Measurements from ENCODE around the gene RSBN1L. TPM values are rescaled to one million over a fixed set of nuclear protein-coding genes. Genes with fewer than 3 reads are reported as not detected.
"Not testable (repeated sequence)": the region's sequence is repeated elsewhere in the genome, so short reads cannot be mapped to it uniquely, and the experiment has no call there.

The RSBN1L gene
- total RNA-seq (10 to 100 TPM; 23.4 to 24.5 TPM), polyA plus RNA-seq (9.6 TPM)

GRCh38 chr7:77696057-77696642, at the start of gene RSBN1L:
RSBN1L (plus strand) TSS chr7:77696459; CDS start chr7:77696470, 11 bp downstream.
- peaks cover 0 to 24% (median 5%) of the 10 kb centered on the region in 3 donors for H3K36me3 Mint-ChIP-seq
- H3K27me3 Mint-ChIP-seq: no peaks in the 10 kb centered on the region
- H3K4me3 ChIP-seq (ENCODE audit: low read length): peak within 1 kb of the TSS; percentile 99
- no peaks in the 10 kb centered on the region for H3K9me3 Mint-ChIP-seq
- H3K4me3 Mint-ChIP-seq: peak within 1 kb of the TSS; percentile 96 to 99 (median 98)
- peak within 1 kb of the TSS; percentile 85 to 99 (median 96) for H3K27ac Mint-ChIP-seq
- ChIA-PET CTCF (interaction anchor here (0.9 to 3.1 kb wide), 12 partner anchors 9 to 322 kb away, joined by 3 to 15 read pairs (median 4); no protein-coding TSS in a partner anchor), POLR2A (interaction anchor here (0.6 to 1.1 kb wide), 6 partner anchors 11 to 325 kb away, joined by 3 to 4 read pairs (median 3); partner anchors contain the start of genes PHTF2 and TMEM60)
- peaks cover 46 to 69% (median 64%) of the 10 kb centered on the region in 3 donors for H3K4me1 Mint-ChIP-seq
- H3K4me1 ChIP-seq (ENCODE audit: insufficient read depth, low read length): peaks cover 30% of the 10 kb centered on the region
- no peaks in the 10 kb centered on the region for H3K9me3 ChIP-seq (ENCODE audit: low read length)
- no peaks in the 10 kb centered on the region for H3K36me3 ChIP-seq (ENCODE audit: insufficient read depth, low read length)
- no peaks in the 10 kb centered on the region for H3K27me3 ChIP-seq (ENCODE audit: insufficient read depth, low read length, poor library complexity, severe bottlenecking)
- peak; percentile 97 to 99 (median 98) for DNase-seq
- H3K27ac ChIP-seq (ENCODE audit: low read depth, low read length): peak within 1 kb of the TSS; percentile 92

DNA sequence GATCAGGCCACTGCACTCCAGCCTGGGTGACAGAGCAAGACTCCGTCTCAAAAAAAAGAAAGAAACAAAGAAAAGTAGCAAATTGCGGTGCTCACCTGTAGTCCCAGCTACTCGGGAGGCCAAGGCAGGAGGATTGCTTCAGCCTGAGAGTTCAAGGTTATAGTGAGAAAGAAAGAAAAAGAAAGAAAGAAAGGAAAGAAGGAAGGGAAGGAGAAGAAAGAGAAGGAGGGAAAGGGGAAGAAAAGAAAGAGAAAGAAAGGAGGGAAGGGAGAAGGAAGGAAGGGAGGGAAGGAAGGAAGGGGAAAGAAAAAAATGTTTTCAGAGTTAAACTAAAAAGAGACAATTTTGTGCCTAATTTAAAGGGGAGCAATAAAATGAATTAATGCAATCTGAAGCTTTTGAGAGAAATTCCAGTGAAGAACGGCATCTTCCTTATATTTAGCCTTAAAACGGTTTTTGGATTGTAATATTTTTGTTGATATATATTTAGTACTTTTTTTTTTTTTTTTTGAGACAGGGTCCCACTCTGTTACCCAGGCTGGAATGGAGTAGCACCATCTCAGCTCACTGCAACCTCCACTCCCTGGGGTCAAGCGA, 47.4 kb upstream of the RSBN1L start:
- Histone ChIP-seq H3K9me3 (ENCODE audit: low read length) (no peaks in the 10 kb centered on the region), H3K27ac (ENCODE audit: low read depth, low read length) (no peak overlapping the region), H3K4me3 (ENCODE audit: low read length) (no peak overlapping the region), H3K4me1 (ENCODE audit: insufficient read depth, low read length) (no peaks in the 10 kb centered on the region), H3K36me3 (ENCODE audit: insufficient read depth, low read length) (no peaks in the 10 kb centered on the region), H3K27me3 (ENCODE audit: insufficient read depth, low read length, poor library complexity, severe bottlenecking) (no peaks in the 10 kb centered on the region)
- CTCF ChIA-PET: interaction anchor here (1.4 kb wide), 1 partner anchor 111 kb away, joined by 7 read pairs; no protein-coding TSS in a partner anchor
- POLR2A ChIA-PET: no interaction called here
- H3K27ac Mint-ChIP-seq: peak overlapping the region in 3 of 8 donors; percentile 38 to 89 (median 61)
- peaks cover 0 to 4% (median 3%) of the 10 kb centered on the region in 3 donors for H3K4me1 Mint-ChIP-seq
- H3K4me3 Mint-ChIP-seq: no peak overlapping the region
- no peak for DNase-seq
- peaks cover 0 to 7% (median 5%) of the 10 kb centered on the region in 3 donors for H3K36me3 Mint-ChIP-seq
- no peaks in the 10 kb centered on the region for H3K27me3 Mint-ChIP-seq
- H3K9me3 Mint-ChIP-seq: no peaks in the 10 kb centered on the region

DNA sequence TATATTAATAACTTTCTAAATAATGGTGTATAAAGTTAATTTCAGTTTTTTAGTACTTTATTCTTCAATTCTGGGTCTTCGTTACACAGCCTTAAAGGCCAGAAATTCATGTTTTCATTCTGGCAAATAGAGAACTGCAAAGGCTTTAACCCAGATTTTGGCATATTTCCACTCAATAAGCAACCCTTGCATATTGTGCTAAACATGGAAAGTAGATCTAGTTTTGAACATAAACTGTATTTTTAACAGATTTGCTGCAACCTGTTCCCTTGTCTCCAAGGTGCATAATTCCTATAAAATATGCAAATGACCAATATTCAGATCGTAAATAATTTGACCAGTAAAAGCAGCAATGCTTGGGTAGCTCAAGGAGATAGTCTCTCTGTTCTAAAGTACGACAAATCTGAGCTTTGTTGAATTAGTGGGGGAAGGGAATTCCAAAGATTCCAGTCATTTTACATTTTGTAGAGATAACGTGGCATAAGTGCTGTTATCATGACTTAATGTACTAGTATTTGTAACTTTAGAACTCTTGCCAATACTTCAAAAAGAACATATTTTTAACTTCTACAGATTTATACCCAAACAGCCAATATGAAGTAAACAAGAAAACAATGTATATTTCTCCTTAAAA, 46.4 kb upstream of the RSBN1L start:
- ChIA-PET POLR2A (interaction anchor here (0.6 kb wide), 1 partner anchor 1252 kb away, joined by 3 read pairs; no protein-coding TSS in a partner anchor), CTCF (interaction anchor here (0.6 to 1.4 kb wide), 2 partner anchors 25 to 110 kb away, joined by 3 to 7 read pairs; no protein-coding TSS in a partner anchor)
- H3K36me3 Mint-ChIP-seq: peaks cover 0 to 4% (median 2%) of the 10 kb centered on the region in 3 donors
- Histone ChIP-seq H3K36me3 (ENCODE audit: insufficient read depth, low read length) (no peaks in the 10 kb centered on the region), H3K9me3 (ENCODE audit: low read length) (no peaks in the 10 kb centered on the region), H3K4me3 (ENCODE audit: low read length) (no peak overlapping the region), H3K27ac (ENCODE audit: low read depth, low read length) (no peak overlapping the region), H3K4me1 (ENCODE audit: insufficient read depth, low read length) (no peaks in the 10 kb centered on the region), H3K27me3 (ENCODE audit: insufficient read depth, low read length, poor library complexity, severe bottlenecking) (no peaks in the 10 kb centered on the region)
- no peaks in the 10 kb centered on the region for H3K9me3 Mint-ChIP-seq
- no peak for DNase-seq
- no peaks in the 10 kb centered on the region for H3K27me3 Mint-ChIP-seq
- H3K27ac Mint-ChIP-seq: no peak overlapping the region
- H3K4me1 Mint-ChIP-seq: peaks cover 0 to 4% (median 3%) of the 10 kb centered on the region in 3 donors
- no peak overlapping the region for H3K4me3 Mint-ChIP-seq

- peak in 3 of 5 donors; percentile 26 to 50 (median 30) for DNase-seq
- H3K27ac ChIP-seq (ENCODE audit: low read depth, low read length): no peak overlapping the region
- no peaks in the 10 kb centered on the region for H3K36me3 ChIP-seq (ENCODE audit: insufficient read depth, low read length)
- Mint-ChIP-seq H3K27me3 (no peaks in the 10 kb centered on the region), H3K27ac (no peak overlapping the region), H3K4me1 (peaks cover 0 to 3% (median 0%) of the 10 kb centered on the region in 3 donors), H3K9me3 (no peaks in the 10 kb centered on the region), H3K4me3 (no peak overlapping the region), H3K36me3 (no peaks in the 10 kb centered on the region)
- no peaks in the 10 kb centered on the region for H3K4me1 ChIP-seq (ENCODE audit: insufficient read depth, low read length)
- no peak overlapping the region for H3K4me3 ChIP-seq (ENCODE audit: low read length)
- ChIA-PET CTCF (interaction anchor here (0.8 to 2.4 kb wide), 24 partner anchors 9 to 392 kb away, joined by 3 to 19 read pairs (median 4); partner anchors contain the start of gene RSBN1L), POLR2A (interaction anchor here (1.2 kb wide), 1 partner anchor 114 kb away, joined by 3 read pairs; no protein-coding TSS in a partner anchor)
- no peaks in the 10 kb centered on the region for H3K27me3 ChIP-seq (ENCODE audit: insufficient read depth, low read length, poor library complexity, severe bottlenecking)
- no peaks in the 10 kb centered on the region for H3K9me3 ChIP-seq (ENCODE audit: low read length)
Measured at GRCh38 chr7:77651575-77652162, 44.6 kb upstream of the RSBN1L start.

DNA sequence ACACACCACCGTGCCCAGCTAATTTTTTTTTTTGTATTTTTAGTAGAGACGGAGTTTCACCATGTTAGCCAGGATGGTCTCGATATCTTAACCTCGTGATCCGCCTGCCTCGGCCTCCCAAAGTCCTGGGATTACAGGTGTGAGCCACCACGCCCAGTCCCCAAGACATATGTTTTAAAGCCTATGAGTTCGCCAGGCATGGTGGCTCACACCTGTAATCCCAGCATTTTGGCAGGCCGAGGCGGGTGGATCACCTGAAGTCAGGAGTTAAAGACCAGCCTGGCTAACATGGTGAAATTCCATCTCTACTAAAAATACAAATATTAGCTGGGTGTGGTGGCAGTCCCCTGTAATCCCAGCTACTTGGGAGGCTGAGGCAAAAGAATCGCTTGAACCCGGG, 43.4 kb upstream of the RSBN1L start:
- H3K9me3 ChIP-seq (ENCODE audit: low read length); POLR2A ChIA-PET; H3K4me3 Mint-ChIP-seq; DNase-seq; H3K36me3 Mint-ChIP-seq; H3K4me1 Mint-ChIP-seq; H3K27ac ChIP-seq (ENCODE audit: low read depth, low read length); H3K27me3 ChIP-seq (ENCODE audit: insufficient read depth, low read length, poor library complexity, severe bottlenecking); H3K36me3 ChIP-seq (ENCODE audit: insufficient read depth, low read length); H3K27me3 Mint-ChIP-seq; H3K4me3 ChIP-seq (ENCODE audit: low read length); H3K9me3 Mint-ChIP-seq; H3K4me1 ChIP-seq (ENCODE audit: insufficient read depth, low read length); H3K27ac Mint-ChIP-seq: not testable (repeated sequence)
- CTCF ChIA-PET: interaction anchor here (1.4 to 2.4 kb wide), 3 partner anchors 12 to 107 kb away, joined by 3 to 19 read pairs (median 5); no protein-coding TSS in a partner anchor

DNA sequence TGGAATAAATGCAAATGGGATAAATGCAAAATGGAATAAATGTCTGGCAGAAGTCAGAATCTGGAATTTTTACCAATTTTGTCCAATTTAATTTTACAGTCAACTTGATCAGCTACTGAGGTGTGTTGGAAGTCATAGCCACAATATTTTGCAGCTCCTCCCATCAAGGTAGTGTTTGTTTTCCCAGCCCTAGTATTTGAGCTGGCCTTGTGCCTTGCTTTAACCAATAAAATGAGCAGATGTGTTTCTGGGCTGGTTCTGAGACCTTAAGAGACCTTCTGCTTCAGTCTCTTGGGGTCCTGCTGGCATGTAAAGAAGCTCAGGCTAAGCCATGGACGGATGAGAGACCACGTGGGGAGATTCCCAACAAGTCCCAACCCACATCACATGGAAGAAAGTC, 42.7 kb upstream of the RSBN1L start:
- Mint-ChIP-seq H3K4me3 (no peak overlapping the region), H3K4me1 (peaks cover 0 to 3% (median 0%) of the 10 kb centered on the region in 3 donors), H3K27me3 (no peaks in the 10 kb centered on the region), H3K9me3 (no peaks in the 10 kb centered on the region), H3K36me3 (no peaks in the 10 kb centered on the region), H3K27ac (no peak overlapping the region)
- no peaks in the 10 kb centered on the region for H3K9me3 ChIP-seq (ENCODE audit: low read length)
- no peaks in the 10 kb centered on the region for H3K27me3 ChIP-seq (ENCODE audit: insufficient read depth, low read length, poor library complexity, severe bottlenecking)
- ChIA-PET POLR2A (no interaction called here), CTCF (interaction anchor here (2.8 kb wide), 1 partner anchor 106 kb away, joined by 9 read pairs; no protein-coding TSS in a partner anchor)
- H3K4me3 ChIP-seq (ENCODE audit: low read length): no peak overlapping the region
- no peaks in the 10 kb centered on the region for H3K4me1 ChIP-seq (ENCODE audit: insufficient read depth, low read length)
- DNase-seq: no peak
- no peaks in the 10 kb centered on the region for H3K36me3 ChIP-seq (ENCODE audit: insufficient read depth, low read length)
- H3K27ac ChIP-seq (ENCODE audit: low read depth, low read length): no peak overlapping the region

DNA sequence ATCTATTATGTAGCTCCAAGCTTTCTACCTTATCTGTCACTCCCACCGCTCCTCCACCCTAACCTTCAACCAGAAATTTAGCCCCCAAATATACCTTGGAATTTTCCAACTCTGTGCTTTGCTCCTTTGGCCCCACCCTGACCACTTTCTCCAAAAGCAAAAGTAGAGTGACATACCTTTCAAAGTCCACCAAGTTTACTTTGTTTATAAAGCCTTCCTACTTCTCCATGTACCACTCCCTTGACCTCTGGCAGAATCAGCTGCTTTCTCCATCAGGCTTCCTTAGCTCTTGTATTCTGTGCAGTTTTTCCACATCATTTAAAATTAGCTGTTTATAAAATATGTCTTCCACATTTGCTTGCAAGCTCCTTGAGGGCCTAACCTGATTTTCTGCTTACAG, 40.9 kb upstream of the RSBN1L start:
- H3K36me3 Mint-ChIP-seq: no peaks in the 10 kb centered on the region
- no peak for DNase-seq
- Histone ChIP-seq H3K4me1 (ENCODE audit: insufficient read depth, low read length) (no peaks in the 10 kb centered on the region), H3K4me3 (ENCODE audit: low read length) (no peak overlapping the region), H3K9me3 (ENCODE audit: low read length) (no peaks in the 10 kb centered on the region), H3K27me3 (ENCODE audit: insufficient read depth, low read length, poor library complexity, severe bottlenecking) (no peaks in the 10 kb centered on the region), H3K27ac (ENCODE audit: low read depth, low read length) (no peak overlapping the region), H3K36me3 (ENCODE audit: insufficient read depth, low read length) (no peaks in the 10 kb centered on the region)
- H3K4me3 Mint-ChIP-seq: no peak overlapping the region
- H3K27me3 Mint-ChIP-seq: no peaks in the 10 kb centered on the region
- peaks cover 0 to 3% (median 0%) of the 10 kb centered on the region in 3 donors for H3K4me1 Mint-ChIP-seq
- CTCF ChIA-PET: interaction anchor here (0.7 to 2.8 kb wide), 5 partner anchors 27 to 385 kb away, joined by 3 to 9 read pairs (median 3); partner anchors contain the start of gene RSBN1L
- POLR2A ChIA-PET: no interaction called here
- H3K27ac Mint-ChIP-seq: no peak overlapping the region
- H3K9me3 Mint-ChIP-seq: no peaks in the 10 kb centered on the region

Measured in CD8-positive, alpha-beta memory T cell (primary cell).